HG02943 (cell line): ENCODE measurements around the gene TAS1R2.

Experiments
- ATAC-seq: cut with Tn5 transposase; IDR thresholded peaks from one replicate; pipeline ENCODE4 v1.9.1; 2021; ENCODE audit warnings: mild to moderate bottlenecking, low read depth, moderate library complexity; ENCODE audit not compliant: unreplicated experiment

Gene TAS1R2

DNA sequence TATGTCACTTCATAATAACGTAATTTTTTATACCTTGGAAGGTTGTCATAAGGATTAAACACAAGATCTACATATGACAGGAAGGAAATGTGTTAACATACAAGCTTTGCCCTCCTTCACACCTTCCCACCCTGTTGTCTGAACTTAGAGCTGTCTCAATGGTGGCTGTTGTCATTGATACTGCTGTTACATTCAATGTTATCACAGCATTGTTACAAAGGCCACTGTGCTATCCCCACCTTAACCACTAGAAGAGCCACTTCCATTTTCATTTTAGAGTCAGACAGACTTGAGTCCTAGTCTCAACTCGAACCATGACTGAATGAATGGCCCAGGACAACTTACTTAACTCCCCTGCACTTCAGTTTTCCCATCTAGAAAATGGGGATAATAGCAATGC is 31.2 kb downstream of the TAS1R2 start:
- no peak for ATAC-seq

DNA sequence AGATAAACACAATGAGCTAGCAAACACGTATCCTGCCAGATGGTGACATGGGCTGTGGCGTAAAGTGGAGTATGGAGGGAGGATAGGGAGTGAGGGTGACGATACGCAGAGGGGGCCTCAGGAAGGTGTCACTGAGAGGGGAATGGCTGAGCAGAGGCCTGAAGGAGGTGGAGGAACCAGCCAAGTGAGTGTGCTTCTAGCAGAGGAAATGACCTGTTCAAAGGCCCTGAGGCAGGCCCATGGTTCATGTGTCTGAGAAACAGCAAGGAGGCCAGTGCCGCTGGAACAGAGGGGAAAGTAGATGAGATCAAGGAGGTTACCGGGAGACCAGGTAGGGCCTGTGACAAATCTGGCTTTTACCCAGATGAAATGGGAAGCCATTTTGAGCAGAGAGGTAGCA is 36.0 kb downstream of the TAS1R2 start:
- ATAC-seq, result no peak

- ATAC-seq, result no peak
Observed at GRCh38 chr1:18820791-18821641, 38.4 kb downstream of the TAS1R2 start.

DNA sequence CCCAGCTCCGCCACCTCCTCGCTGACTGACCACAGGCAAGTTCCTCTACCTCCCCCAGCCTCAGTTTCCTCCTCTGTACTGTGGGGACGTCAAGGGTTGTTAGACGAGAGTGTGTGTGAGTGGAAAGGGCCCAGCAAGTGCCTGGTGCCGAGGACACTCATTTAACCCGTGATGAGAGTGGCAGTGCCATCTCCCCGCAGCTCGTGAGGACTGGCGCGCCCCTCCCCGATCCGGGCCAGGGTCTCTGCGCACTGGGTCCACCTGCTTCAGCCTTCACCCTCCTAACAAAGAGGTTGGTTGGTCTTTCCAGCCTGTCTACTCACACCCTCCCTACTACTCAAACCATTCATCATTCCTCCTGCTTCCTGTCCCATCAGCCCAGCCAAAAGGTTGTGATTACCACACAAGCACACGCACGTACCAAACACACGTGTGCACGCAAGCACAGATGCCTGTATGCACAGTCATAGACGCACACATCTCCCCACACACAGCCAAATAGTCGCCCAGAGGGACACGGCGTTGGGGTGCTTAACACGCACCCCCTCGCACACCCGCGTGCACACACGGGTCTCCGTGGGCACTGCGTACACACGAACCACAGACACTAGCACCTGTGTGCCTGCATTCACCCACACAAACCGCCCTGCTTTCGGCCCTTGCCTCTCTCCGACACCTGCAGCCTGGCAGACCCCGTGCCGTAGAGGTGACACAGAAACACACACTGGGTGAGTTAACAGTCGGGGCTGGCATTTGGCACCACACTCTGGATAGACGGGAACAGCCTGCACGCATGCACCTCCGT is 39.3 kb downstream of the TAS1R2 start:
- ATAC-seq, result no peak

GRCh38 chr1:18819203-18819602 is 40.3 kb downstream of the TAS1R2 start:
- no peak for ATAC-seq

- no peak for ATAC-seq
Observed at GRCh38 chr1:18817795-18818435, 41.5 kb downstream of the TAS1R2 start.

DNA sequence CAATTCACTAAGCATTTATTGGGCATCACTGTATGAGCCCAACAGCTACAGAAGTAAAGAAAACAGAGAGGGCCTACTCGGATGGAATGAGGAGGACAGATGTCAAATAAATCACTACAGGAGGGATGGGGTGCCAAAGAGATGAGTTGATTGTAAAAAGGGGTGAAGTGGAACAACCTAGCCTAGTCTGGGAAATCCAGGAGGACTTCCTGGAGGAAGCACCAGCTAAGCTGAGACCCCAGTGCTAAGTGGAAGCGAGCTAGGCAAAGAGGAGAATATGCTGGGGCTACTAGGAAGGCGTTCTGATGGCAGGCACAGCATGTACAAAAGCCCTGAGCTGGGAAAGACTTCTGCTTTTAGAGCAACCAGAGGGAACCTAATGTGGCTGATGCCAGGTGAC is 42.1 kb downstream of the TAS1R2 start:
- ATAC-seq, result no peak

DNA sequence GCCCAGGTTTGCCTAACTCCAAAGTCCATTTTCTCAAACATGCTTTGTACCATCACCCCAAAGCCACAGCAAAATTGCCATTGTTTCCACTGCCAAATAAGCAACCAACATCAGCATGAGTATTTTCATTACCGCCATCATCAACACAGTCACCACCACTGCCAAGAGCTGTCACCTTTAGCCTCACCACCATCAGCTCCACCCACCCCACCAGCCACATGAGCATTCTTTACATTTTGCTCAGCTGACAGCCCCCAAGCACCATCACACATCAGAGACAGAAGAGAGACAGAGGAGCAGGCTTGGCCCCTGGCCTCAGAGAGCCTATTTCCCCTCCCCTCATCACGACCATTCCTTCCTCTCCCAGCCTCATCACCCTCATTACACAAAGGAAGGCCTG is 42.7 kb downstream of the TAS1R2 start:
- ATAC-seq, result no peak

DNA sequence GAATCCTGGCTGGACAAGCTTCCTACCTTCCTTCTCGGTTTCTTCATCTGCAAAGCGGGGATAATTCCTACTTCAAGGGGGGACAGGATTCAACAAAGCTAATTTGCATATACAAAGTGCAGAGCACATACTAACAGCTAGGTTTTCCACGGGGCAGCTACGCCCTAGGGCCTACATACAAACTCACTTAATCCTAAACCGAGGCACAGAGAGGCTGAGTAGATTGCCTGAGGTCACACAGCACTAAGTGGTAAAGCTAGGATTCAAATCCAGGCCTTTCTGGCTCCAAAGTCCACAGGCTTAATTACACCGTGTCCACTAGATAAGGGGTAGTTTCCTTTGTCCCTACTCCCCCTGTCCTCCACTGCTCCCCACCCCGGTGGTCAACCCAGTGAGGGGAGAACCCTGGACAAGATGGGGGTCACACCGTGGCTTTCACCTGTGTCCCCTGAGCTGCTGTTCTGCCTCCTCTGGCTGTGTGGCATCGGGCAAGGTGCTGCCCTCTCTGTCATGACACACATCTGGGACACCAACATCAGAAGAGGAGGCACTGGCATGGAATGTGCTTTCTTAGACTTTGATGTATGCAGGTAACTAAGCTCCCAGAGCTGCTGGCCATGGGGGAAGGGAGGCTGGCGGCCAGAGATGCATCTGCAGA is 44.5 kb downstream of the TAS1R2 start:
- ATAC-seq, result no peak

DNA sequence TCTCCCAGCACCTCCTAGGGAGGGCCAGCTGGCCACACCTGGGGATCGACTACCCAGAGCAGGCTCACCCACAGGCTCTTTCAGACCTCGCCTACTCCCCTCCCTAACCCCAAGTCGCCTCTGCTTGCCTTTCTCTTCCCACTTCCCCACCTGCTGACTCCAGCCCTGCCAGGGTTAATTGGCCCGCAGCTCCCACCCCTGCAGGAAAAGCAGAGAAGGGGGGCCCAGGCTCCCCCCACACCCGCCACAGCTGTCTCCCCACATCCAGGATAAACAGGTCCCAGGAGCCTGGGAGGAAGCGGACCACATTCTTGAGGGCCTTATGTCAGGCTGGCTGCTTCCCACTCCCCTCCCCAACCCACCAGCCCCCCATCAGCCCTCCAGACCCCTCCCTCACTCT is 45.0 kb downstream of the TAS1R2 start:
- no peak for ATAC-seq

- ATAC-seq, result no peak
Observed at GRCh38 chr1:18812453-18812939, 47.0 kb downstream of the TAS1R2 start.

DNA sequence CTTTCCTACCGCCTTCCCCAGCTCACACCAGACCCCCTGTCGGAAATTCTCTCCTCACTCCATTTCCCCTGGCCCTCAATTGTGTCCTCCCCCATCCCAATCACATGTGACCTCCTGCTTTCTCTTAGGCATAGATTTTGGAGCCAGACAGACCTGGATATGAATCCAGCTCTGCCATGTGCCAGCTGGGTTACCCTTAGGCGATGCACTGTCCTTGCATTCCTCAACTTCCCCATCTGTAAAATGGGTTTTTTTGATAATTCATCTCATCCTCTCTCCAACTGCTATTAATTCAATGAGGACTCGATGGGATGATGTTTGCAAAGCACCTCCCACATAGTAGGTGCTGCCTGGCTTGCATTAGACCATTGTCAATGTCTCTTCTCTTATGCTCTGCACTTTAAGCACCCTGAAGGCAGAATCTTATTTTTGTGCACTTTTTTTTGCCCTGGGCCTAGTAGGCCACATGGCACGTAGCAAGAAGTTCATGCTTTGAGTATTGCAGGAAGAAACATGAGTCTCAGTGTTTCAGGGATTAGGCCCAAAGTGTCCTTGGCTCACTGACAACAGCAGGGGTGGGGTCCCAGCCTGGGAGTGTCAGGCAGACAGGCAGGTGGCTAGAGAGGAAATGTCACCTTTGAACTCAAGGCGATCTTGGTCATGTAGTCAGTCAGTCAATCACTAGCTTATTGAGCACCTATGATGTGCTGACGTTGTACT is 47.6 kb downstream of the TAS1R2 start:
- no peak for ATAC-seq

- no peak for ATAC-seq
Observed at GRCh38 chr1:18809953-18810899, 49.2 kb downstream of the TAS1R2 start.

DNA sequence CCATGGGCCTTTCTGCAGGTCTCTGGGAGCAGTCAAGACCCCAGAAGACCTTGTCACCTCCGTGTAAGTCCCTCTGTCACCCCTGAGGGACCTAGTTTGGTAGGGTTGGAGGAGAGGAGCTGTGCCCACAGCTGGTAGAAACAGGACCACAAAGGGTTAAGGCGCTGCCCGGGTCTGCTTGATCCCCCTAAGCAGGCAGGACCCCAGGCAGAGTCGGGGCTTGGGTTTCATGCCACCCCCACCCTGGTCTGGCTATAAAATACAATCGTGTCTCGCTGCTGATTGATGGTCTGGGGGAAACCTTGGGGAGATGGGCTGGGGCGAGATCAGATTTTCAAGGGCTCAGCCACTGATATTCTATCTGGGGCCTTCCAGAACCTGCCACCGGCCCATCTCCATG is 50.9 kb downstream of the TAS1R2 start:
- no peak for ATAC-seq

- ATAC-seq, result no peak
Observed at GRCh38 chr1:18807334-18808063, 52.0 kb downstream of the TAS1R2 start.

DNA sequence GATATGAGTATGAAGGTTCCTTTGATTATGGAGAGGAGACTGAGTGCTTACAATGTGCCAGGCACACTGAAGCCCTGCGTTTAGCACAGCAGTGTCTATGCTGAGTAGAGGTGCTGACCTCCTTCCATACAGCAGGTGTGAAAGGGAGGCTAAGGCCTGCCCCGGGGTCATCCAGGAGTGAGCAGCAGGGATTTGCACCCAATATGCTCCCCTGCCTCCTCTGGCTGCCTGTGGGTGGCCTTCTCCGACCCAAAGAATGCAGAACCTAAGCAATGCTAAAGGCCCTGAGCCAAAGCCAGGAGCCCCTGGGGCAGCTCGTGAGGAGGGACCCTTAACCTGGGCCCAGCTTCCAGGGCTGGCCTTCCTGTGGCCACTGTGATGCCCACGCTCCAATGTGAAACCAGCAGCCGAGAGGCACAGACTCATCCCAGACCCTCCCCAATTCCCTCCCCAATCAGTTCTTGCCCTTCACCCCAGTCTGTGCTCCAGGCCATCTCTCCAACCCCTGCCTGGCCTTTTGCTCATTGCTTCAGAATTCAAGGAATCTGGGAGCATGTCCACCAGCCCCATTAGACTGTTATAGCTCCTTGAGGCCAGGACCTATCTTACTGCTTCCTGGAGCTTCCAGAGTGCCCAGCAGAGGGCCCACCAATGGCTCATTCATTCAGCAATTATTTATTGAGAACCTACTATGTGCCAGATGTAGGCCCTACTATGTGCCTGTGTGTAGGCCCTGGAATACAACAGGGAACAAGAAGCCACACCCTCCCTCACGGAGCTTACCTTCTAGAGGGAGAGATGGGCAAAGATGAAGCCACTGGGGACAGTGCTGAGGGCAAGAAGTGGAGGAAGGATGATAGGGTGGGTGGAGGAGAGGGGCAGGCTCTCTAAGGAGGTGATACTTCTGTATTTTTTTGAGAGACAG is 53.3 kb downstream of the TAS1R2 start:
- ATAC-seq, result no peak
